Omental fat pad (tissue), 4 donors: Measurements from ENCODE around the gene UGT1A8. TPM values are rescaled to one million over a fixed set of nuclear protein-coding genes. Genes with fewer than 3 reads are reported as not detected.

ENCODE experiments used
- ATAC-seq: fragments of 150-250 bp; one replicate; pipeline ENCODE4 v1.9.1; 2016; ENCODE audit warnings: mild to moderate bottlenecking, moderate library complexity; ENCODE audit not compliant: low FRiP score
- DNase-seq: peaks from one replicate; pipeline ENCODE4 v3.0.0-alpha.2; 2019; ENCODE audit warnings: low spot score
- CTCF ChIP-seq, 3 donors: fragments of 450-650 bp; IDR thresholded peaks; one replicate each; pipeline ENCODE4 v1.5.1; 2016 to 2017; ENCODE audit warnings: antibody characterized with exemption in 3 of 3, mild to moderate bottlenecking in 3 of 3, moderate library complexity in 2 of 3
- total RNA-seq, 4 donors: library from RNA; depleted of rRNA; stranded (reverse); fragments of >200 nt; gene quantifications; one replicate each; pipeline ENCODE4 v1.1.0, GENCODE V29; 2016

Gene UGT1A8
- total RNA-seq, 4 donors from 2014 or later = not detected

- ATAC-seq (no peak), DNase-seq (no peak)
- no peak for TF ChIP-seq CTCF (IDR thresholded peaks at IDR 0.05)
Measured at GRCh38 chr2:233674314-233674713, 56.9 kb downstream of the UGT1A8 start.

- no peak for DNase-seq
- no peak for ATAC-seq
- no peak for TF ChIP-seq CTCF (IDR thresholded peaks at IDR 0.05)
Measured at GRCh38 chr2:233674995-233675394, 57.6 kb downstream of the UGT1A8 start.

- DNase-seq = no peak
- no peak for ATAC-seq
- TF ChIP-seq CTCF (IDR thresholded peaks at IDR 0.05) = no peak
Measured at GRCh38 chr2:233676046-233676445, 58.6 kb downstream of the UGT1A8 start.

GRCh38 chr2:233679196-233679595 is 61.8 kb downstream of the UGT1A8 start:
- DNase-seq (no peak), ATAC-seq (no peak)
- TF ChIP-seq CTCF (IDR thresholded peaks at IDR 0.05) = no peak

GRCh38 chr2:233680361-233681045 is 63.1 kb downstream of the UGT1A8 start:
- TF ChIP-seq CTCF (IDR thresholded peaks at IDR 0.05) = no peak
- DNase-seq (no peak), ATAC-seq (no peak)

- TF ChIP-seq CTCF (IDR thresholded peaks at IDR 0.05) = no peak
Measured at GRCh38 chr2:233681521-233682099, 64.2 kb downstream of the UGT1A8 start, which contains the start of gene UGT1A7. Gene UGT1A7, plus strand, starts transcription at chr2:233681901. Its CDS starts 37 bp downstream, at chr2:233681938.

GRCh38 chr2:233684640-233685039 is 67.2 kb downstream of the UGT1A8 start:
- DNase-seq (no peak), ATAC-seq (no peak)
- no peak for TF ChIP-seq CTCF (IDR thresholded peaks at IDR 0.05)

More at GRCh38 chr2:233681521-233682099, 64.2 kb downstream of the UGT1A8 start, which contains the start of gene UGT1A7:
- ATAC-seq (no peak), DNase-seq (no peak)
